HEK293T (cell line): ENCODE results near the gene LIN7A.

Experiments
- ELF4 ChIP-seq: fragments of 450-650 bp; IDR thresholded peaks from 2 replicates; pipeline ENCODE4 v1.6.1; 2017; ENCODE audit warnings: antibody characterized with exemption
- FOXA1 ChIP-seq: fragments of 450-650 bp; IDR thresholded peaks from 2 replicates; pipeline ENCODE4 v1.6.1; 2016; ENCODE audit warnings: mild to moderate bottlenecking

DNA sequence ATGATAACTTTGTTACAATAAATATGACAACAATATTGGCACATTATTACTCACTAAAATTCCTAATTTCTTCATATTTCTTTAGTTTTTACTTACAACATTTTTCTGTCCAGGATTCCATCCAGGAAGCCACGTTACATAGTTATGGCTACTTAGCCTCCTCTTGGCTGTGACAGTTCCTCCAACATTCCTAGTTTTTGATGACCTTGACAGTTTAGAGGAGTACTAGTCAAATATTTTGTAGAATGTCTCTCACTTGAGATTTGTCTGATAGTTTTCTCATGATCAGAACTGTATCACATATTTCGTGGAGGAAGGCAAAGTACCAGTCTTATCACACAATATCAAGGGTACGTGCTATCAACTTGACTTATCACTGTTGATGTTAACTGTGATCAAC lies 29.8 kb upstream of the LIN7A start:
- TF ChIP-seq ELF4 (no peak), FOXA1 (no peak)
